HG03280 (cell line): ENCODE measurements around the gene ZFP36L1.

ENCODE experiments used
- ATAC-seq: cut with Tn5 transposase; IDR thresholded peaks from one replicate; pipeline ENCODE4 v1.9.1; 2021; ENCODE audit warnings: mild to moderate bottlenecking, moderate library complexity; ENCODE audit not compliant: unreplicated experiment

The ZFP36L1 gene

GRCh38 chr14:68741839-68742470 lies 50.9 kb downstream of the ZFP36L1 start:
- ATAC-seq = peak; percentile 76

- ATAC-seq = no peak
Measured at GRCh38 chr14:68741477-68741791, 51.4 kb downstream of the ZFP36L1 start.

DNA sequence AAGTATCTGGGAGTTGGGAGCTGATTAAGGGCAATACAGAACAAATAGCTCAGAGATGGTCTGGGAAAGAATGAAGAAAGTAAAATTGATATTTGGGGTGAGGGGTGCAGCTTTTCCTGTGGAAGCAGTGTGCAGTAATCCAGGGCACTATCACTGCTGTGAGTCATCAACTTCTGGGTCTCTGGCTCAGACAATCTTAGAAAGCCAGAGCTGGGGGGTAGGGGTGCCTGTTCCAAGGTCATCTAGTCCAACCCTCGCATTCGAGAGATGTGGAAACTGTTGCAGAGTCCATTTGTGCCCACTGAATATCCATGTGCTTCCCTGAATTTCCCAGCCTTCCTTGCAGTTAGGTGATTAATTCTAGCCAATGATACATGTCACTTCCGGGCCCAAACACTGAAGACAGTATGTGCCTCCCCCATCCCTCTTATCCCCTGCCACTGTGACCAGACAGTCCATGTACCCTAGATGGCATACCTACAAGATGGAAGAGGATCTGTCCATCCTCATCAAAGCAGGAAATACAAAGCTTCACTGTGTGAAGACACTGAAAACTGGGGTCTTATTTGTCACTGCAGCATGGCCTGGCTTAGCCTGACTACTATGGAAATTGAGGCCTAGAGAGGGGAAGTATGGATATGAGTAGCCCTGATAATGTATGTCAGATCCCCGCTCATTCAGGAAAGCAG lies 51.9 kb downstream of the ZFP36L1 start:
- no peak for ATAC-seq

GRCh38 chr14:68739701-68740100 lies 53.2 kb downstream of the ZFP36L1 start:
- no peak for ATAC-seq

- no peak for ATAC-seq
Measured at GRCh38 chr14:68738559-68738958, 54.3 kb downstream of the ZFP36L1 start.
